Skin of body (tissue), 2 donors: ENCODE data around the gene ANGPTL2. TPM values are rescaled to one million over a fixed set of nuclear protein-coding genes. Genes with fewer than 3 reads are reported as not detected.
"Not testable (repeated sequence)": the region's sequence is repeated elsewhere in the genome, so short reads cannot be mapped to it uniquely, and the experiment has no call there.

Experiments
- DNase-seq: peaks from one replicate; lab custom pipeline; 2025; lab: John Stamatoyannopoulos, UW
- total RNA-seq: library from RNA; depleted of rRNA; stranded (reverse); fragments of >200 nt; gene quantifications from one replicate; pipeline ENCODE4 v1.2.3, GENCODE V29; 2014

ANGPTL2 gene, protein sequence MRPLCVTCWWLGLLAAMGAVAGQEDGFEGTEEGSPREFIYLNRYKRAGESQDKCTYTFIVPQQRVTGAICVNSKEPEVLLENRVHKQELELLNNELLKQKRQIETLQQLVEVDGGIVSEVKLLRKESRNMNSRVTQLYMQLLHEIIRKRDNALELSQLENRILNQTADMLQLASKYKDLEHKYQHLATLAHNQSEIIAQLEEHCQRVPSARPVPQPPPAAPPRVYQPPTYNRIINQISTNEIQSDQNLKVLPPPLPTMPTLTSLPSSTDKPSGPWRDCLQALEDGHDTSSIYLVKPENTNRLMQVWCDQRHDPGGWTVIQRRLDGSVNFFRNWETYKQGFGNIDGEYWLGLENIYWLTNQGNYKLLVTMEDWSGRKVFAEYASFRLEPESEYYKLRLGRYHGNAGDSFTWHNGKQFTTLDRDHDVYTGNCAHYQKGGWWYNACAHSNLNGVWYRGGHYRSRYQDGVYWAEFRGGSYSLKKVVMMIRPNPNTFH
- 38.3 TPM for total RNA-seq

DNA sequence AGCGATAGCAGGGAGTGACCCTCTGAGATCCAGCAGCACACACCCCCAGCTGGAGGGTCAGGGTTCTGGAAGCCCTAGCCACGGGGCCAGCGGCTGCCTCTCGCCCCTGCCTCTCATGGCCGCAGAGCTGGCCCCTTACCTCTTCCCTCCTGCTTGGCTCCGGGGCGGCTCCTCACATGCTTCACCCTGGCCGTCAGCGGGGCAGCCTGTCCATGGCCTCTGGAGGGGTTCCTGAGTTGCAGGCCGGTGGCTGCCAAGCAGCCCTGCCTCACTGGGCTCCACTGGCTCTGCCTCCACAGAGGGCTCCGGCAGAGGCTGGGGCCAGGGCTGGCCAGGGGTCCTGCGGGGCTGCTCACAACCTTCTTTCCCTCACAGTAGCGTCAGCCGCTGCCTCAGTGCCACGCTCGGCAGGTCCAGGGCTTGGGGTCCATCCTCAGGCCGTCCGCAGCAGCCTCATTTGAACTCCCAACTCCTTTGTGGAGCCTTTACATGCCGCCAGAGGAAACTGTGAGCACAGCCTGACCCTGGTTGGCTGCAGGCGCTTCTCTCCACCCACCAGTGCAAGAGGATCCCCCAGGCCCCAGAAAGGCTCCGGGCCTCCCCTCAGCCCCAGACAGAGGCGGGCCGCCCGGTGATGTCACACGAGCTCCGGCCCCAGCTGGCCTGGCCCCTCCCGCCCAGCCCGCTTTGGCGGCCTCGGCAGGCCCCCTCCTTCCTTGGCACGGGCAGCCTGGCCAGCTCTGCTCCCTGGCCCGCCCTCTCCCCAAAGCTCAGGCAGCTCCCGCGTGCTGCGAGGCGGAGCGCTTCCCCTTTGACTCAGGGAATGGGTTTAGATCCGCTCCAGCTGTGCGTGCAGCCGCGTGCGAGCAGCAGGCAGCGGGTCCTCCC is at the start of gene ANGPTL2:
TSS of gene ANGPTL2 (minus strand) at position 460 of the 888 bp plus-strand sequence. CDS start 13,904 bp downstream, outside the sequence.
- DNase-seq = peak; percentile 96

DNA sequence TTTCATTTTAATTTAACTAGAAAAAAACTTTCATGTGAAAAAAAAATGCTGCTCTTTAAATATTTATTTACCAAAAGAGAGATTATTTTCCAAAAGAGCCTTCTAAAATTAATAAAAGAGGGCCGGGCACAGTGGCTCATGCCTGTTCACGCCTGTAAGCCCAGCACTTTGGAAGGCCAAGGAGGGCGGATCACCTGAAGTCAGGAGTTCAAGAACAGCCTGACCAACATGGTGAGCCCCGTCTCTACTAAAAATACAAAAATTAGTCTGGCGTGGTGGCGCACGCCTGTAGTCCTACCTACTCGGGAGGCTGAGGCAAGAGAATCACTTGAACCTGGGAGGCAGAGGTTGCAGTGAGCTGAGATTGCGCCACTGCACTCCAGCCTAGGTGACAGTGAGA is 48.9 kb upstream of the ANGPTL2 start:
- not testable (repeated sequence) for DNase-seq

DNA sequence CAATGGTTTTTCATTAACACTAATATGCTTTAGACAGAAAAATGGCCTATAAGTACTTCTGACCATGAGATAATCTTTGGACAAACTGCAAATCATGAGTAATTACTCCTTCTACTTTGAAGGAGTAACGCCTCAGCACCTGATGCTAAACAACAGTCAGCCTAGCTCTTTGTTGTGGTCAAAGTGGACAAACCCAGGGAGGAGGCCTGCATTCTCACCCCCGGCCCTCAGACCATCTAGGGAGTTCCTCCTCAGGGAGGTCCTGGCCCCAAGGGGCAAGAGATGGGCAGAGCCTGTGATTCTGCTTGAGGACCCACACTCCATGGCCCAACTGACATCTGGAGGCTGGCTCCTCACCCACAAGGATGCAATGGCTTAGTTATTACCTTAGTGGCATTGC is 48.2 kb upstream of the ANGPTL2 start:
- no peak for DNase-seq

DNA sequence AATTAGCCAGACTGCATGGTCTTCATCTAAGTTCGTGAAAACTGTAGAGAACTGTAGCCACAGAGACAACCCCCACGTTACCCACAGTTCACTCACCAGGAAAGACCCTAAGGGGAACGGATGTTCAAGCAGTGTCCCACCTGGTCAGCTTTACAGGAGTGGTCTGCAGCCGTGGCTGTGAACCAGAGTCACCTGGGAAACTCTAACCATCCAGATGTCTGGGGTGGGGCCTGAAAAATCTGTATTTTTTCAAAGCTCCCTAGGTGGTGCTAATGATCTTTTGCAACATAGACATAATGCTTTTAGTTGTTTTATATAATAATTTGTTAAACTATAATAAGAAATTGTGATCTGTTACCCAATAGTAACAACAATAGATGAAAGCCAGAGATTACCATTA is 47.7 kb upstream of the ANGPTL2 start:
- DNase-seq = no peak

DNA sequence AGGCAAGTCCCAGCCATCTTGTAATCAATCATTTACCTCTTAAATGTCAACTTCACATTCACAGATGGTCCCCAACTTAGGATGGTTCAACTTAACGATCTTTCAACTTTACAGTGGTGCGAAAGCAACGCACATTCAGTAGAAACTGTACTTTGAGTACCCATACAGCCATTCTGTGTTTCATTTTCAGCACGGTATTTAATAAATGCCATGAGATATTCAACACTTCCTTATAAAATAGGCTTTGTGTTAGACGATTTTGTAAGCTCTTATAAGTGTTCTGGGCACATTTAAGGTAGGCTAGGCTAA is 47.1 kb upstream of the ANGPTL2 start:
- no peak for DNase-seq

DNA sequence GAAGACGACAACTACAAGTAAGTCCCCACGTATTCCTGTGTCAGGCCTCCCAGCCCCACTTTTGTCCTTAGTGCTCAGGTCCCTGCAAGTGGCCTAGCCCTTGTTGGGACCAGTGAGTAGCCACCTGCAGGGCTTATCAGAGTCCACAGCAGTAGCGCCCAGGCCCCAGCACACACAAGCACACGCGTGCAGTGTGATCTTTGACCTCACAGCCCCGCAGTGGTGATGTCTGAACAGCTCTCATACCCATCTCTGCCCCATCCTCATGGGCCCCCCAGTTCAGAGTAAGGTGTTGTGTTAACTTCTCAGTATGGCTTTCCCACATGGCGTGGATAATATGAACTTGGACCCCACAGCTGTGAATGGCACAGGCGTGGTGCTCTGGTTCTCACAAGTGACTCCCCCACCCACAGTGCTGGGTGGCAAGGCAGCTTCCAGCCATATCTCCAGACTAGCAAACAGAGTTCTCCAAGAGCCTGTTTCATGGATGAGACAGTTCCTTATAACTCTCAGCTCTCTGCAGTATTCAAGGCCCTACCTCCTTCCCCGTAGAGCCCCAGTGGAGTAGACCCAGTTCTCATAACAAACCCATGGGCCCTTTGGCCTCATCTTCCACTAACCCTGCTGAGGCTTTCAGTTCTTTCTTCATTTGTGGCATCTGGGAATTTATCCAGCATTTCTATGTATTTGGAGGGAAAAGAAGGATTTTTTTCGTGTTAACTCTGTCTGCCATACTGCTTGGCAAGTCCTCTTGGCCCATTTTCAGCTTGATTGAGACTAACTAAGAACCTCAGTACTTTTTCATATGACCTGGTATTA is 46.5 kb upstream of the ANGPTL2 start:
- no peak for DNase-seq

DNA sequence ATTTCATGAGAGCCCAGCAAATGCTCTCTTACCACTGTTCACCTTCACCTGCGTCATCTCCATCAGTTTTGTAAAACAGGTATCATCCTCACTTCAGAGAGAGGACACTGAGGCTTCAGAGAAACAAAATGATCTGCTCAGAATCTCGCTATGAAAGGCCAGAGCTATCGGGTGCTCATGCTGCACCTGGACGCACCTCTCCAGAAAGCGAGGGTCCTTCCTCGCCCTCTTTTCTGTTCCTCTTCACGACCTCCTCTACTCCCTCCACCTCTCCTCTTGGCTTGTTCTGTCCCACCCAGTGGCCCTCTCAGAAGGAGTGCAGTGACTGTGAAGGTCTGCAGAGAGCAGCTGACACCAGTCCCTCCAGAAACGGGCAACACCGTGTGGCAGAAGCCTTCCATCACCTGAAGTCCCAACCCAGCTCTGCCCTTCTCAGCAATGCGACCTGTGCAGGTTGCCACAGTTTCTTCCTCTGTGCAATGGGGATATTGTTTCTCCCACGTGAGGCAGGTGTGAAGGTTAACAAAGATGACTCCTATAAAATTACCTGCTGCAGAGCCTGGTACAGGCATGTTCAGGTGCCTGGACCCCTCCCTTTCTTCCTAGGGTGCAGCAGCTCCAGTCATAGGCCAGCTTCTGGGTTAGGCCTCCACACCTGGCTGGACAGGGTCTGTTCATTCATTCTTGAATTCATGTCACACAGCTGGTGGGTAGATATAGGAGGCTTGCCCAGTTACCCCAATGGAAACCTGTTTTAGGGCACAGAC is 45.3 kb upstream of the ANGPTL2 start:
- no peak for DNase-seq

DNA sequence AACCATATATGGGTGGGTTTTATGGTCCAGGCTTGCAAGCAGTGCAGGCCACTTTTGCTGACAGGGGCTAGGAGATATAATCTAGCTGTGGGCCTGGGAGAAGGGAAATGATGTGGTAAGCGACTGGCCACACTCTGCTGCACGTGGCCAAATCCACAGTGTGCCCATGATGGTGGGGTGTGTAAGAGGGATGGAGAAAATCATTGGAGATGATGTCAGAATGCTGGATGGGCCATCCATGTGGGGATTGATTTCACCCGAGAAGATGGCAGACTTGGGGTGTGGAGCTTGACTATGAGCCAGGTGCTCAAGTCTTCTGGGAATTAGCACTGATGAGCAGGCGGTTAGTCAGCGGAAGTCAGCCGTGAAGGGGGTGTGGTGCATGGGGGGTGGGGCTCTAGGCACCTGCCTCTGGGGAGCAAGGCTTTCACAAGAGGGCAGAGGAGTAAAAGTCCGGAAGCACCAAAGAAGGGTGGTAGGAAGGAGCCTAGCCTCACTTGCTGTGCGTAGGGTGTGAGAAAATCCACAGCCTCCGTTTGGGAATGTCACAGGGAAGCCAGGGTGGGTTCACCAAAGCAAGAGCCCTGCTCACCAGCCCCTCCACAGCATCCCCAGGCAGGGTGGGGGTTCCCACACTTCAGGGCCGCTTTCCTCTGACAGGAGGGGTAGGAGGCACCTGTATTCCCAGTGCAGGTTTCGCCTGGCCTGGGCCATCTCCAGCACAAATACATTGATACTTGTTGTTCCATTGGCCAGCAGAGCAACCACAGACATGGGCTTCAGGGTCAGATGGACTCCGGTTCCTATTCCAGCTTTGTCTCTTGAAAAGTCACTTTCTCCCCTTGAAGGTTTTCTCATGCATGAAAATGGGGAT is 44.5 kb upstream of the ANGPTL2 start:
- DNase-seq = no peak

DNA sequence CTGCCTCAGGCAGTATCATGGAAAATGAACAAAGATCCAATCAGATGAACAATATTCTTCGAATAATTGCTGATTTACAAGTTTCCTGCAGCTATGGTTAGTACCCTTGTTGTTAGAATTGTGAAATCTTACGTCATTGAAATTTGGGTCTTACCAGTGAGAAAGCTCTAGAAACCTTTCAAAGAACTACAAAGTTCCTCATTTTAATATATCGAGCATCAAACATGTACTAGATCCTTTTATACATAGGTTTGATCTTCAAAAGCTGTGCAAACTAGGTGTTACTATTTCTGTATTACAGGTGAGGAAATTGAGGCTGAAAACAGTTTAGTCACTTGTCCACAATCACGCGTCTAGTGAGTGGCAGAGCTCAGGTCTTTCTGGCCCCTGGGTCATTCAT is 43.7 kb upstream of the ANGPTL2 start:
- DNase-seq = no peak

DNA sequence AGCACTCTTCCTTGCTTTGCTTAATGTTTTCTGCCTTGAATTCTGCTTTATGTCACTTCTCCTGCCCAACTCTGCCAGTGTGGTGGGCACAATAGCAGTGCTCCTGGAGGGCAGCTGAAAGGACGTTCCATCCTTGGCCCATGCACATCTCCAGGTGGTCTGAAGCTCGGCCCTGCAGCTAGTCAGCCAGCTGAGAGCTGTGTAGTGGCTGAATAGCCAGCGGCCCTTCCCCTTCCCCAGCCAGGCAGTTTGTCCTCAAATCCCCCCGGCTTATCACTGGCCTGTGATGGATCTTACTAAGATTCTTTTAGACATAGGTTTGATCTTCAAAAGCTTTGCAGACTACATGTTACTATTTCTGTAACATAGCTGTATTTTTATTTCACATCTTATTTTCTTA is 42.7 kb upstream of the ANGPTL2 start:
- no peak for DNase-seq

DNA sequence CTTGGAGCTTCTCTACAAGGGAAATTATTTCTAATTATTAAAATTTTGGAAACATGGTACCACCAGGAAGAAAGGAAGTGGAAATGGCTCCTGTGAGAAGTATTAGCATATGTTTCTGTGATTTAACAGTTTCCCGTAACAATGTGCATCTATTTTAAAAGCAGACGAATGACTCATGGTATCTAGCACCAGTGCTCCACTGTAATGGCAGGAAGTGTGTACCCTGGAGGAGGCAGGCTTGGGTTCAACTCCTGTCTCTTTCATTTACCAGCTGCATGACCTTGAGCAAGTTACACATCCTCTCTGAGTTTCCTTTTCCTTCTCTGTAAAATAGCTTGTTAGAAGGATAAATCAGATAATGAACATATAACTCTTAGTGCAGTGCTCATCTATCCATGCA is 41.0 kb upstream of the ANGPTL2 start:
- DNase-seq = peak; percentile 73

DNA sequence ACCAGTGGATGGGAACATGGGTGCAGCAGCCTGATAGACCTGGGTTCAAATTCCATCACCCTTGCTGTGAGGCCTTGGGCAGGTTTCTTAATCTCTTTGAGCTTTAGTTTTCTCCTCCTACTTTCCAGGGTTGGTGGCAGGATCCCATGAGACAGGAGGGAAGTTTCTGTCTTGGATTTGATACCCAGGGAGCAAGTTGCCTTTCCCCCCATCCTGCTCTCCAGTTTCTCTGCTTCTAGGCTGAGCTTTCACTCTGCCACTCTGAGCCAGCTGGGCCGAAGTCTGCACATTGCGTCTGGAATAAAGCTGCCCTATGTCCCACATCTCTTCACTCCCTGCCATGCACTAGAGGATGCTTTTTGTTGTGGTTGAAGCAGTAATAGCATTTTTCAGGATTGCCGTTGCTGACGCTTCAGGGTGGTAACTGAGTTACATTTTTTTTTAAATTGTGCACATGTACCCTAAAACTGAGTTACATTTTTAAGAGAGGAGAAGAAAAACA is 40.5 kb upstream of the ANGPTL2 start:
- DNase-seq = no peak

DNA sequence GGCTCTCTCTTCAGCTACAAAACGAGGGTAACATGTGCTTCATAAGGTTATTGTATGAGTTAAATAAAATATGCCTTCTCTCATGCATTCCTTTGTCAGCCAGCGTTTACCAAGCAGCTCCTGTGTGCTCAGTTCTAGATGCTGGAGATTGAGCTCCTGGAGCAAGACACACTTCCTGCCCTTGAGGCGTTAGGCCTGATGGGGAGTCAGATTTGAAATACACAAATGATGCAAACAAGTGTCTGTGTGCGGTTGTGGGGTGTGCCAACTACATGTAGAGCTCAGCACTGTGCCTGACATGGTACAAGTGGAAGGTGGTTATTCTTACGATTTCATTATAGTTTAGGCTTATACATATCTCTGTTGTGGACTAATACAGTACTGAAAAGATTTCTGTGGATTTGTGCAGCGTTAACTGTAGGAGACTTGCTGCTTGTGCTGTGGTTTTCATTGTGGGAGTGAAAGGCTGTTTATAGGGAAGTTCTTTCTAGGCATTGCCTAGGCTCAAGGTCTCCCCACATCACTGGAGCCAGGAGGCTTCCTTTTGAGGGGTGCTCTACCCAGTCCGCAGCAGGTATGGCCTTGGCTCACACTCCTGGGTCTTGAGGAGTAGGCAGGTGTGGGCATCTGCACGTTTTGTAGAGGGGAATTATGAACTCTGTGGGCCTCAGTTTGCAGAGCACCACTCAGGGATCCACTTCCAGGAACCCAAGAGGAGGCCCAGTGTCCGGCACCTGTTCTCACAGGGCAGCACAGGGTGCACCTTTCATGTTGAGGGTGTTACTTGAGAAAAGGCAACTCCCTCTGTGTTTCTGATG is 39.8 kb upstream of the ANGPTL2 start:
- no peak for DNase-seq

DNA sequence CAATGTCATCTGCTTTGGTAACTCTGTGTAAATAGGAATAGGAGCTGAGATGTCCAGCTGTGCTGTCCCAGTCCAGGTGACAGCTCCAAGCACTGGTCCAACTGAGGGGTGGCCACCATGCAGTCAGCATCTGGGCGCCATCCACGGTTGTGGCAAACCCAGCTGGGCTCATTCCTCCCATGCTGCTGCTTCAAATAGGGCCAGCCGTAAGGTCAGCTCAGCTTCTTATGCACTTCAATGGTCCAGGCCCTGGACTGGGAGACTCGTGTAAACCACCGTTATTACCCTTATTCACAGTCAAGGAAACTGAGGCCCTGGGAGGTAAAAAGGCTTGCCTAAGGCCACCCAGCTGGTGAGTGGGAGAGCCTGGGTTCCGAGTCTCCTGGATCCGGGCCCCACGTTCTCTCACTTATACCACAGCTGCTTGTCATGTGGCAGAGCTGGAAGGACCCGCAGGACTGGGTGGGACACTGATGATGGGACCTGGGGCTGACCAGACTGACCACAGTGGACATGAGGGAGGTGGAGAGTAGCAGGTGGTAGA is 38.7 kb upstream of the ANGPTL2 start:
- no peak for DNase-seq

DNA sequence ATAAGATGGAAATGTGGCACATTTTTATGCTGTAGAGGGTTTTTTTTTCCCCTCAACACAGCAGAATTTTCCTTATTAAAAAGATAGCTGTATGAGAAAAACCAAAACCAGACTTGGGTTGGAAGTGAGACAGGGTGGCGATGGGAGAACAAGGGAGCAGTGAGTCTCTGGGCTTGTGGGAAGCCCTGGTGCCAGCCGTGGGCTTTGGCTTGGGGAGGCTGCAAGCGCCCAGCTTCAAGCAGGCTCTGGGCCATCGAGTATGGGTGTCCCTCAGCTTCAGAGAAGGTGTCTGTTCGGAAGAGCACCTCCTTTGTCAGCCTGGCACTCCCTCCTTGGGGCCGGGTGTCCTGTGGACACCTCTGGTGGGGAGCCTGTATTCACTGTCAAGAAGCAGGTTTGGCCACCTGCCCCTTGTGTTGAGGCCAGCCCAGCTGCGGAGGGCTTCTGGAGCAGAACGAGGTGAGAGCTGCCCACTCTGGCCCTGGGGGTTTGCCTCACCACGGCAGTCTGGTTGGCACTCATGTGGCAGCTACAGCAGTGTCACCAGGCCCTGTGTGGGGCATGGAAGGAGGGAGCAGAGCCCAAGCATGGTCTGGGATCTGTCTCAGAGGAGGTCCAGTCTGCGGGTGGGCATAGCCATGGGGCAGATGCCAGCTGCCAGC is 37.6 kb upstream of the ANGPTL2 start:
- no peak for DNase-seq

DNA sequence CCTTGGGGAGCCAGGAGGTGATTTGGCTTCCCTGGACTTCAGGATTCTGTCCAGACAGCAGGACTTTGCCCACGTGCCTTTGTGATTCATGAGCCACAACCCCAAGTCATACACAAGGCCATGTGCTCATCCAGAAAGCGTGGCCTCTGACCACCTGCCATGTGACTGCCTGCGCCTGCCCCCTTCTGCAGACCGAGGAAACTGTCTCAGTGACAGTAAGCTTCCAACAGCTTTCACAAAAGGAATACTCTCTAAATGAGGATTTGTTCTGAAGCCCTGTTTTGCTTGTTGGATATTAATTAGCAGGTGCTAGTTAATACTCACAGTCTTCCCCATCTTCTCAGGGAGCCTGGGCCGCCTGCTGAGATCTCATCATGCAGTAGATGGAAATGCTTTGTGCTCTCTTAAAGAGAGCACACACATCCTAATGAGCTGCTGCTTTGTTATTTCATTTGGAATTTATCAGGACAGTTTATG is 36.9 kb upstream of the ANGPTL2 start:
- DNase-seq = no peak

DNA sequence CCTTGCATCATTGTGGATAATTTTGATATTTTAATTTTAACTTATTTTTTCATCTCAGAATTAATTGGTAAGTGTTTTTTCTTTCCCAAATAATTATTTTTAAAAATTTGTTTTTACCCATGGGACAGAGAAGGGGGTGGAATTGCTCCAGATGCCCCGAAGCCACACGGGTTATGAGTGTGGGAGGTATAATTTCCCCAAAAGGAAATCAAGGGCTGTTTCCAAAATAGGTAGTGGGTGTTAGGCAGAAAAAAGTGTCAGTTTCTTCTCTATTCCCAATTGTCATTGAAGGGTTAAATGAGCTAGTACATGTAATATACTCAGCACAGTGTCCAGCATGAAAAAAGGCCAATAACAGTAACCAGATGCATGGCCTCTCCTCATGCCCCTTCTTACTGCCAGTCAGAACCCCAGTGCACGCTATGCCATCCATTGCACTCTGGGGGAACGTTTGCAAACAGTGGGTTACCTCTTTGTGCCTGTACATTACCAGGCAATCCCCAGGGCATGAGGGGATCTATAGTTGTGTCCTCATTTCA is 36.4 kb upstream of the ANGPTL2 start:
- DNase-seq = no peak
